Epithelial cell of prostate (primary cell): Measurements from ENCODE around the gene WFDC9.
A peak's percentile ranks its signal among the peaks of the same experiment; 100 is the strongest.
"Not testable (repeated sequence)": the region's sequence is repeated elsewhere in the genome, so short reads cannot be mapped to it uniquely, and the experiment has no call there.

Experiments
- DNase-seq: peaks from one replicate; pipeline ENCODE4 v3.0.0-alpha.2; 2011; ENCODE audit warnings: low read depth, low spot score
- H3K27ac ChIP-seq: fragments of 450-650 bp; 2 replicates; pipeline ENCODE4 v1.5.1; 2017; ENCODE audit warnings: mild to moderate bottlenecking

Gene WFDC9

DNA sequence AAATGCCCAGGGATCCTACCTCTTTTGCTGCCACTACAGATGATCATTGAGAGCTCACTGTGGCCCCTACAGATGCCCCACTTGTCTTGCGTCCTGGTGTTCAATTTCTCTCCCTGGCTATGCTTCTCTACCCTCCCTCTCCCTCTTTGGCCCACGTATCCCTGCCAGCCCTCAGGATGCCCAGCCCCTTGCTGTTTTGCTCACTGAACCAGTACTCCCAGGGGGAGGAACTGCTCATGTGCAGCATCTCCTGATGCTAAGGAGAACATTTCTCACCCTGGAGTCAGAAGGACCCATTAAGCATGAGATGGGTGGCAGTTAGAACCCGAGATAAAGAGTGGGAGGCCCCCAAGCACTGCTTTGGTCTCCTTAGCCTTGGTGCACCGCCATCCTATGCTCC is at the start of gene WFDC9:
WFDC9 (minus strand) TSS at position 101 of the 400 bp plus-strand sequence. CDS start 21,103 bp downstream, outside the sequence.
- DNase-seq = no peak
- H3K27ac ChIP-seq = no peak within 1 kb of the TSS

DNA sequence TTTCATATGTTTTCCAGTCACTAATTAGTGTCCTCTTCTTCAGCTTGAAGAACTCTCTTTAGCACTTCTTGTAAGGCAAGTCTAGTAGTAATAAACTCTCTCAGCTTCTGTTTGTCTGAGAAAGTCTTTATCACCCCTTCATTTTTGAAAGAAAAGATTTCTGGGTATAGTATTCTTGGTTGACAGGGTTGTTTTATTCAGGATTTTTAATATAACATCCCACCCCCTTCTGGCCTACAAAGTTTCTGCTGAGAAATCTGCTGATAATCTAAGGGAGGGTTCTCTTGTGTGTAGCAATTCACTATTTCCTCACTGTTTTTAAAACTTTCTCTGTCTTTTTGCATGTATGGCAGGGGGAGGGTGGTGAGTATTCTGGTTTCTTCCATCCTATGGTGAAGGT is 48.6 kb upstream of the WFDC9 start:
- DNase-seq = no peak
- no peak overlapping the region for H3K27ac ChIP-seq

DNA sequence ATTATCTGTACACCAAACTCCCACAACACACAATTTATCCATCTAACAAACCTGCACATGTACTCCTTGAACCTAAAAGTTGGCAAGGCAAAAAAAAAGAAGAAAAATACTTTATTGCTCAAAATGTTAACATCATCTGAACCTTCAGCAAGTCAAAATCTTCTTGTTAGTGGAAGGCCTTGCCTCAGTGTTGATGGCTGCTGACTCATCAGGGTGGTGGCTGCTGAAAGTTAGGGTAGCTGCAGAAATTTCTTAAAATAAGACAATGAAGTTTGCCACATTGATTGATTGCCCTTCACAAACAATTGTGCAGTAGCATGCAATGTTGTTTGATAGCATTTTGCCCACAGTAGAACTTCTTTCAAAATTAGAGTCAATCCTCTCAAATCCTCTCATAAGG is 41.7 kb upstream of the WFDC9 start:
- DNase-seq = no peak
- no peak overlapping the region for H3K27ac ChIP-seq

DNA sequence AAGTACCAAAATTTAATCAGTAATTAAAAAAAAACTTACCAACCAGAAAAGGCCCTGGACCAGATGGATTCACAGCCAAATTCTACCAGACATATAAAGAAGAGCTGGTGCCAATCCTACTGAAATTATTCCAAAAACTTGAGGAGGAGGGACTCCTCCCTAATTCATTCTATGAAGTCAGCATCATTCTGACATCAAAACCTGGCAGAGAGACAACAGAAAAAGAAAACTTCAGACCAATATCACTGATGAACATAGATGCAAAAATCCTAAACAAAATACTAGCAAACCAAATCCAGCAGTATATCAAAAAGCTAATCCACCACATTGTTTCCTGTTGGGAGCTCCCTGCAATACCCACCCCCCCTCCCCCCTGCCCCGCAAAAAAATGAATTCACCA is 39.1 kb upstream of the WFDC9 start, which contains the start of gene WFDC11:
WFDC11 (minus strand) TSS at position 101 of the 400 bp plus-strand sequence. CDS start 19,639 bp downstream, outside the sequence.
- DNase-seq = no peak
- no peak within 1 kb of the TSS for H3K27ac ChIP-seq

DNA sequence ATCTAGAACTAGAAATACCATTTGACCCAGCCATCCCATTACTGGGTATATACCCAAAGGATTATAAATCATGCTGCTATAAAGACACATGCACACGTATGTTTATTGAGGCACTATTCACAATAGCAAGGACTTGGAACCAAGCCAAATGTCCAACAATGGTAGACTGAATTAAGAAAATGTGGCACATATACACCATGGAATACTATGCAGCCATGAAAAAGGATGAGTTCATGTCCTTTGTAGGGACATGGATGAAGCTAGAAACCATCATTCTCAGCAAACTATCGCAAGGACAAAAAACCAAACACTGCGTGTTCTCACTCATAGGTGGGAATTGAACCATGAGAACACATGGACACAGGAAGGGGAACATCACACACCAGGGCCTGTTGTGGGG is 26.0 kb upstream of the WFDC9 start:
- not testable (repeated sequence) for DNase-seq, H3K27ac ChIP-seq

DNA sequence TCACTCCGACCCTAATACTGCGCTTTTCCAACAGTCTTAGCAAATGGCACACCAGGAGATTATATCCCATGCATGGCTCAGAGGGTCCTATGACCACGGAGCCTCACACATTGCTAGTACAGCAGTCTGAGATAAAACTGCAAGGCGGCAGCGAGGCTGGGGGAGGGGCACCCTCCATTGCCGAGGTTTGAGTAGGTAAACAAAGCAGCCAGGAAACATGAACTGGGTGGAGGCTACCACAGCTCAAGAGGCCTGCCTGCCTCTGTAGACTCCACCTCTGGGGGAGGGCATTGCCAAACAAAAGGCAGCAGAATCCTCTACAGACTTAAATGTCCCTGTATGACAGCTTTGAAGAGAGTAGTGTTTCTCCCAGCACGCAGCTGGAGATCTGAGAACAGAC is 20.6 kb upstream of the WFDC9 start:
- DNase-seq, H3K27ac ChIP-seq: not testable (repeated sequence)

DNA sequence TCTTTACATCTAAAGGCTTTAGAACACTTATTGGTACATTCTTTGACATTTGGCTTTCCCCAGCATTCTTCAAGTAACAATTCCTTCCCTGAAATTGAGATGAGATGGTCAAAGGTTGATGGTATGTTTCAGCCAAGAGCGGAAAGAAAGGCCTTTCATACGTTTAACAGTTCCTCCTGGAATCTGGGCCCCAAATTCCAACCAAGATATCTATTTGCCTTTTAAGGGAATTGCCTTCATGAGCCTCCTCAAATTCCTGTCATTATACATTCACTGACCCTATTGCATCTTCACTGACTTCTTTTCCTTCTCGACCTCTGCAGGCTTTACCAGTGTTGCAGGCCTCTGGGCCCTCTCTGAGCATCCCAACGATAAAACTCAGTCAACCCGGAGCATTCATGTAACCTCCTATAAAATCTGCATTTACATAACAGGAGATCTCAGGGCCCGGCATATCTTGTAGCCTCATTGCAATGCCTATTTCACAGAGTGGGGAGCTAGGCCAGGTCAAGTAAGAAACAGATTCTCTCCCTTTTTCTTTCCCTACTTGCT is 18.3 kb upstream of the WFDC9 start:
- DNase-seq = no peak

DNA sequence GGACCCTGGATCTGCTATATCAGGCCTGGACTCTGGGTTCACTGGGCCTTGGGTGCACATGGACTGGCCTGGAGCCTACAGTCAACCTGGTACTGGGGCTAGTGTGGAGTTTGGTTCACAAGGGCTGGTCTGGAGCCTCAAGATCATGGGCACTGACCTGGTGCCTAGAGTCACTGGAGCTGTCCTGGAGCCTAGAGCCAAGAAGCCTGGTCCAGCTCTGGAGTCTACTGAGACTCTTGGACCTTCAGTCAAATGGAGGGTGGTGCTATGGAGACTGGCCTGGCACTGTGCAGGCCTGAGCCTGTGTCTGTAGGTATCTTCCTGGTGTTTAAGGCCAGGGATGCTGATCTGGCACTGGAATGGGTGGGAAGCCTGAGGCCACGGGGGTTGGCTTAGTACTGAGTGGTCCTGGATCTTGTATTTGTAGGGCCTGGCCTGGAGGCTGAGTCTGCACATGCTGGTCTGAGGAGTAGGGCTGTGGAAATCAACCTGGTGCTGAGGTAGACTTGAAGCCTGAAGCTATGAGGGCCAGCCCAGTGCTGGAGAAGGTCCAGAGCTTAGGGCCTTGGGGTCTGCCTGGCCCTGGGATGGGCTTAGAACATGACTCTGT is 16.5 kb upstream of the WFDC9 start:
- no peak for DNase-seq
- no peak overlapping the region for H3K27ac ChIP-seq

More for the DNA sequence above, 18.3 kb upstream of the WFDC9 start:
- H3K27ac ChIP-seq = no peak overlapping the region

DNA sequence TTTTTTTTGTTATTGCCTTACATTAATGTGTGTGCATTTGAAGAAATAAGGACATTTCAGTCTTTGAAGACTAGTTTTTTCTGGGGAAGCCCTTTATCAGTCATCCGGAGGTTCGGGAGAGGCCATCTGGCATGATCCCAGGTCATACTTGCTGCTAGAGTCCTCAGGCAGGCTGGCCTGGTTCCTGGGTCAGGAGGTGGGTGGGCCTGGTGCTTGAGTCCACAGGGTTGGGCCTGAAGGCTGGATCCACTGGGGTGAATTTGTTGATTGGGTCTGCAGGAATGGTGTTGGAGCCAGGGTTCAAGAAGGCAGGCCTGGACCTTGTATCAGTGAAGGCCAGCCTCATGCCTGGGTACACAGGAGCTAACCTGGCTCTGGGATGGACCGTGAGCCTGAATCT is 15.8 kb upstream of the WFDC9 start:
- H3K27ac ChIP-seq = no peak overlapping the region
- DNase-seq = no peak

DNA sequence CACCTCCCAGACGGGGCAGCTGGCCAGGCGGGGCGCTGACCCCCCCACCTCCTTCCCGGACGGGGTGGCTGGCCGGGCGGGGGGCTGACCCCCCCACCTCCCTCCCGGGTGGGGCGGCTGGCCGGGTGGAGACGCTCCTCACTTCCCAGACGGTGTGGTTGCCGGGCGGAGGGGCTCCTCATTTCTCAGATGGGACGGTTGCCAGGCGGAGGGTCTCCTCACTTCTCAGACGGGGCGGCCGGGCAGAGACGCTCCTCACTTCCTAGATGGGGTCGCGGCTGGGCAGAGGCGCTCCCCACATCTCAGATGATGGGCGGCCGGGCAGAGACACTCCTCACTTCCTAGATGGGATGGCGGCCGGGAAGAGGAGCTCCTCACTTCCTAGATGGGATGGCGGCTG is 14.8 kb upstream of the WFDC9 start:
- H3K27ac ChIP-seq, DNase-seq: not testable (repeated sequence)

DNA sequence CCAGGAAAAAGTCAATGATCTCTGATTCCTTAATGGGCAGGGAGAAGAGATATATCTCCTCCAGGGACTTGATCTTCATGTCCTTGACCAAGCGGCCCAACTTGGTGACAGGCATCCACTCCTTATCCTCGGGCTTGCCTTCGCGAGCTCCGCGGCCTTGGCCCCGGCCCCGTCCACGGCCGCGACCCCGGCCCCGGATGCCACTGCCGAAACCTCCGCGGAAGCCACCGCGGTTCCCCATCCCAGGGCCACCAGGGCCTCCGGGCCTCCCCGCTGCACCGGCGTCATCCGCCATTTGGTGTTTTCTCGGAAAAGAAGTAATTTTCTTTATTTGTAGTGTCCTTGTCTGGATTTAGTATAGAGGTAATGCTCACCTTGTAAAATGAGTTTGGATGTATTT is 10.0 kb upstream of the WFDC9 start:
- not testable (repeated sequence) for H3K27ac ChIP-seq, DNase-seq

DNA sequence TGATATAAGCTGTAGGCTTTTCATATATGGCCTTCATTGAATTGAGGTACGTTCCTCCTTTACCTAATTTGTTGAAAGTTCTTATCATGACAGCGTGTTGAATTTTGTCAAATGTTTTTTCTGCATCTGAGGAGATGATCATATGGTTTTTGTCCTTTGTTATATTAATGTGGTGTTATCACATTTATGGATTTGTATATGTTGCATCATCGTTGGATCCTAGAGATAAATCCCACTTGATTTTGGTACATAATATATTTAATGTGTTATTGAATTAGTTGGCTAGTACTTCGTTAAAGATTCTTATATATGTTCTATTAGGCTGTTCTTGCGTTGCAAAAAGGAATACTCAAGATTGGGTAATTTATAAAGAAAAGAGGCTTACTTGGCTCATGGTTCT is 8.6 kb upstream of the WFDC9 start:
- DNase-seq = no peak
- H3K27ac ChIP-seq = no peak overlapping the region

DNA sequence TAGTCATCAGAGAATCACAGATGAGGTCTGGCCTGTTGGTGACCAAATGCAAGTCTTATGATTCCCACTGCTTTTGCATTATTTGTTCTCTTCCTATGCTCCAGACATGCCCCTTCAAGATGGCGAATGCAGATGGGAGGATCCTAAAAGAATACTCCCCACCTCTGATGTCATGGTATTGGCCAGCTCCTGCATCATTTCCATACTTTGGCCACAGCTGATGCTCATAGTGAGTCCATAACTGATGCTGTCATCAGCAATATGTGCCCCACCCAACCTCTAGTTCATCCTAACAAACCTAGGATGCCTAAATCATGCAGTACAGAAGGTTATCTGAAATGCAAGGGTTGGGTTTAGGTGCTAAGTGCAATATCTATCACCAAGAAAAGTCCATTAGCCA is 5.4 kb upstream of the WFDC9 start:
- no peak overlapping the region for H3K27ac ChIP-seq
- DNase-seq = no peak

DNA sequence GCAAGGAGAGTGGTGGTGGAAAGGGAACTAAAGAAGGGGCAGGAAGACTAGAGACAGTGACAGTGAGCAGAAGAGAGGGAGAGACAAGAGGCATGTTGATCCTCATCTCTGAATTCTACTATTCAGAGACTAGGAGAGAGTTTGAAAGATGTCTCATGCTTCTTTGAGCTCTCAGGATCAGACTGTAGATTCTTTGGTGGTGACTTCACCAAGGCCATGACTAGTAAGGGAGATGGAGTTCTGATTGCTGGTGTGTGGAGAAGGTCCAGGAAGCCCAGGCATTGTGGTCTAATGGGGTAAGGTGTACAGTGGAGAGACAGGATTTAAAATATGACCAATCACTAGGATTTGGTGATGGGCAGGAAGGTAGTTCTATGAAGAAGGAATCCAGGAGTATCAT is 713 bp downstream of the WFDC9 start:
- DNase-seq = no peak
- no peak overlapping the region for H3K27ac ChIP-seq

DNA sequence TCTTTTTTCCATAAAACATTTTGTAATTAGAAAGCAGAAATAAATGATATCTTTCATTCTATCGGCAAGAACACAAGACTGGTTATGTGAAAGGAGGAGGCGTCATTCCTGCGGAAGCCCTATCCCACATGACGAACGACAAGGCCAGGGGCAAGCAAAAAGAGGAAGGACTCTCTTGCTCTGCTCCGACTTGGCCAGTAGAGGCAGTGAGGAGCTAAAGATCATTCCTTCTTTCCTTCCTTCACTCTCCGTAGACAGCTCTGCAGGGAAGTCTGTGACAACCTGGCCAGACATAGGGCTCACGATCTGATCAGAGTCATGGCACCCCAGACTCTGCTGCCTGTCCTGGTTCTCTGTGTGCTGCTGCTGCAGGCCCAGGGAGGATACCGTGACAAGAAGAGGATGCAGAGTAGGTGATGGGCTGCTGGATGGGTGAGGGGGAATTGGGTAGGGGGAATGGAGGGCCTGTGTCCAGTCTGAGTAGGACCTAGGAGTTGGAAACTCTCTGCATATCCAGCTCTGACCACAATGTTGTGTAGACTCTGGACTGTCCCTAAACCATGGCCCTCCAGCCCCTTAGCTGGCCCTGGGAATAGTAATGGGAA is 1.5 kb downstream of the WFDC9 start, which contains the start of gene WFDC10A:
WFDC10A (plus strand) TSS at position 244 of the 605 bp plus-strand sequence; CDS start at position 319, 75 bp downstream.
- no peak within 1 kb of the TSS for H3K27ac ChIP-seq
- DNase-seq = no peak

DNA sequence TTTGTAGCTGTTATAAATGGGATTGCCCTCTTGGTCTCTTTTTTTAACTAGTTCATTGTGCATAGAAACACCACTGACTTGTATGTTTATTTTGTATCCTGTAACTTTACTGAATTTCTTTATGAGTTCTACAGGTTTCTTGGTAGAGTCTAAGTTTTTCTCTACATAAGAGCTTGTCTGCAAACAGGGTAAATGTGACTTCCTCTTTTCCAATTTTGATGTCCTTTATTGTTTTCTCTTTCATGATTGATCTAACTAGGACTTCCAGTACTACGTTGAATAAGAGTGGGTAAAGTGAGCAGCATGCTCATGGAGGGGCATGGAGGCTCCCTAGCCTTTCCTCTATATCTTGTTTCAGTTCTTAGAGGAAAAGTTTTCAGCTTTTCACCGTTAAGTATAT is 4.5 kb downstream of the WFDC9 start:
- no peak overlapping the region for H3K27ac ChIP-seq
- DNase-seq = no peak

DNA sequence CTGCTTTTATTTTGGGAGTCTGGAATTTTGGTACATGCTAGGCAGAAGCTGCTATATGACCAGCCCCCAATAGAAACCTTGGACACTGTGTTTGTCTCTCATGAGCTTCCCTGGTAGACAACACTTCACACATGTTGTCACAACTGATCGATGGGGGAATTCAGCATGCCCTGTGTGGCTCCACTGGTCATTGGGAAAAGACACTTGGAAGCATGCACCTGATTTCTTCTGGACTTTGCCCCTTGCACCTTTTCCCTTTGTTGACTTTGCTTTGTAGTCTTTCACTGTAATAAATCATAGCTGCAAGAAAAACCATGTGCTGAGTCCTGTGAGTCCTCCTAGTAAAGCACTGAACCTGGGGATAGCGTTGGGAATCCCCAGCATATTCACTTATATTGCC is 9.5 kb downstream of the WFDC9 start:
- H3K27ac ChIP-seq = no peak overlapping the region
- no peak for DNase-seq

DNA sequence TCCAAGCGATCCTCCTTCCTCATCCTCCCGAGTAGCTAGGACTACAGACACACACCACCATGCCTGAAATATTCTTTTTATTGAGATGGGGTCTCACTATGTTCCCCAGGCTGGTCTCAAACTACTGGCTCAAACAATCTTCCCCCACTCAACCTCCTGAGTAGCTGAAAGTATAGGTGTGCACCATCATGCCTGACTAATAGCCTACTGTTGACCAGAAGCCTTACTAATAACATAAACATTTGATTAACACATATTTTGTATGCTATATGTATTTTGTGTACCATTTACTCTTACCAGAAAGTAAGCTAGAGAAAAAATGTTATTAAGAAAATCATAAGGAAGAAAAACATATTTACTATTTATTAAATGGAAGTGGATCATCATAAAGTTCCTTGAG is 13.5 kb downstream of the WFDC9 start:
- DNase-seq = no peak

DNA sequence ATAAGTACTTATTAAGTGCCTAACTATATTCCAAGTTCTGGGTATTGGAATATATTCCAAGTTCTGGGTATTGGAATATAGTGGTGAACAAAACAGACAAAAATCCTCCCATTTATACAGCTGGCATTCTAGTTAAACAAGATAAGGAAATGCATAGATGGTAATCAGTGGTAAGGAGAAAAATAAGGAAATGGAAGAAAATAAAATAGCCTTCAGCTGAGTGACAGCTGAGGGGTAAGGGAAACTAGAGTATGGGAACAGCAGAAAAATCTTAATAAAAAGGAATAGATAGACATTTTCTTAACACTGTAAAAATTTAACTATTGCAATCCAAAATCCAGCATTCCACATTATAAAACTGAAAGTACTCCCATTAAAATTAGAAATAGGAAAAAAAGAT is 18.8 kb downstream of the WFDC9 start:
- no peak overlapping the region for H3K27ac ChIP-seq
- no peak for DNase-seq

More for the DNA sequence above, 13.5 kb downstream of the WFDC9 start:
- H3K27ac ChIP-seq = no peak overlapping the region

DNA sequence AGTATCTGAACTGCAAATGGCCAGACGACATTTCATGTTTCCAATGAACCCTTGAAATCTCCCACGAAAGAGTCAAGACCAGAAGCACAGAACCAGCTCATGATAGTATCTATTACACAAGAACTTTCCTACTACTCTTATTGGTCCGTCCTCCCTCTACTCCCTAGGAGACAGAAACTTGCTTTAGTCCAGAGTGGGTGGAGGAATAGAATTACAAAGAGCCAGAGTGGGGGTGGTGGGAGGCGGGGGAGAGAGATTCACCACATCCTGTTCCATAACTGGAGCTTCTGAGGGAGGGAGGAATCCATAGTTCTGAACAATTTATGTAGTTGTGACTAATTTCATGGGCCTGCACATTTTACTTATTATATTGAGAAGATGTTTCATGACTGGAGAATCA is 20.0 kb downstream of the WFDC9 start:
- peak overlapping the region; percentile 52 for H3K27ac ChIP-seq
- DNase-seq = peak; percentile 67

DNA sequence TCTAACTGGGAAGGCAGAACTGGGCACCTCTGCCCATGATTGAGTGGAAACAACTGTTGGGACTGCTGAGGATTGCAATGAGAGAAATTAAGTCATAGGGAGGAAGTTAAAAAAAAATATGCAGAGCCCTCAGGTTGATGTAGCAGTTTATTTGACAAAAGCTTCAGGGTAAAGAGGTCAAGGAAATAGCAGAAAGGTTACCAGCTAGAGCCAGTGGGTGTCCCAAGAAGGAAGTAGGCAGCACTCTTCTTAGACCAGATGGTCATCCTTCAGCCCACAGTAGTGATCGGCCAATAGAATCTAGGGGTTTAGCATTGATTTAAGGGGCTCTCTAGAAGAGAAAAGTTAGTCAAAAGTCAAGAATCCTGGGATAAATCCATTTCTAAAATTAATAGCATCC is 23.3 kb downstream of the WFDC9 start:
- no peak overlapping the region for H3K27ac ChIP-seq
- no peak for DNase-seq

DNA sequence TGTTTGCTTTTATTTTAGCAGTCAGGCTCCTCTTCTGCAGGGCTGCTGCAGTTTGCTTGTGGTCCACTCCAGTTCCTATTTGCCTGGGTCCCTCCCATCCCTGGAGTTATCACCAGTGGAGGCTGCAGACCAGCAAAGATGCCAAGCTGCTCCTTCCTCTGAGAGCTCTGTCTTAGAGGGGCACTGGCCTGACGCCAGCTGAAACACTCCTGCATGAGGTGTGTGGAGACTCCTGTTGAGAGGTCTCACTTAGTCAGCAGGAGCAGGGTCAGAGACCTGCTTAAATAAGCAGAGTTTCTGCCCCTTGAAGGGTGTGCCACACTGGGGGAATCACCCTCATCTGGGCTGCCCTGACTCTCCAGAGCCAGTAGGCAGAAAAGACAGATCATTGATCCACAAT is 35.8 kb downstream of the WFDC9 start:
- H3K27ac ChIP-seq = no peak overlapping the region
- no peak for DNase-seq
